Right cardiac atrium (tissue), 5 donors: ENCODE data around the gene TMTC1. TPM values are rescaled to one million over a fixed set of nuclear protein-coding genes. Genes with fewer than 3 reads are reported as not detected.
"Not testable (repeated sequence)": the region's sequence is repeated elsewhere in the genome, so short reads cannot be mapped to it uniquely, and the experiment has no call there.

ENCODE experiments used
- ATAC-seq, 2 donors: fragments of 200-7000 bp; cut with Tn5 transposase; one replicate each; pipeline versions ENCODE4 v1.8.0 to v1.9.1; 2020; ENCODE audit warnings: moderate library complexity in 2 of 2, mild to moderate bottlenecking in 1 of 2
- DNase-seq, 3 donors: peaks; one replicate each; pipeline ENCODE4 v3.0.0-alpha.2; 2020
- H3K27ac ChIP-seq: one replicate; pipeline ENCODE4 v1.5.1; 2013; ENCODE audit warnings: mild to moderate bottlenecking, low read length, control low read depth, moderate library complexity
- H3K27me3 ChIP-seq: one replicate; pipeline ENCODE4 v1.6.1; 2013; ENCODE audit not compliant: control insufficient read depth, insufficient read depth
- H3K4me1 ChIP-seq: one replicate; pipeline ENCODE4 v1.6.1; 2013; ENCODE audit warnings: low read length; ENCODE audit not compliant: control insufficient read depth, insufficient read depth
- H3K4me3 ChIP-seq: one replicate; pipeline ENCODE4 v1.5.1; 2013; ENCODE audit warnings: low read length, control low read depth
- H3K9me3 ChIP-seq: one replicate; pipeline ENCODE4 v1.6.1; 2013; ENCODE audit warnings: low read length; ENCODE audit not compliant: control insufficient read depth
- WGBS: extraction: QIAGEN DNeasy Blood & Tissue Kit; methylation state at CpG from one replicate; pipeline ENCODE4 v1.1.7; 2013; 5-methylcytosine and 5-hydroxymethylcytosine counted together
- intact Hi-C, 4 donors: fragments of 100-400 bp; cut with DNase I; formaldehyde crosslinking; loops; one replicate each; pipeline versions ENCODE4 v1.11.0 to v1.14.0; 2022 to 2023
- long read RNA-seq, 4 donors: library from polyadenylated mRNA; unstranded; transcript quantifications; one replicate each; pipeline ENCODE4 v2.0.0, GENCODE V29; 2020 to 2021
- polyA plus RNA-seq: library from polyadenylated mRNA; stranded (reverse); fragments of 200-250 nt; gene quantifications from one replicate; pipeline ENCODE4 v1.2.3, GENCODE V29; 2013
- total RNA-seq, 4 donors: library from RNA; stranded (reverse); fragmentation: NEBNext Ultra II Directional; extraction: Animal tissue kit (Norgen Biotek cat#: 25700); gene quantifications; one replicate each; pipeline ENCODE4 v1.2.1, GENCODE V29; 2021
- donor health status: healthy with polysubstance abuse.
- donor health status: DM: no; HTN: yes; CAD: no.
- donor health status: DM: no; HTN: no; CAD: no.
- donor health status: DM: no; HTN: yes; CAD: no; lungs with severe emphysema.
- donor health status: DM: yes; HTN: yes; CAD: no.

The TMTC1 gene
- 10 to 100 TPM; 44.4 to 57.8 (median 53.5) TPM for total RNA-seq
- 17.9 TPM for polyA plus RNA-seq
- long read RNA-seq, donor 1, full-length matches to known transcripts: 29 of 72 reads
- long read RNA-seq, donor 1, partial matches to known transcripts: 13 of 72 reads
- long read RNA-seq, donor 1, other reads (novel, unspliced or antisense): 30 of 72 reads
- long read RNA-seq, donor 2, full-length matches to known transcripts: 20 of 33 reads
- long read RNA-seq, donor 2, partial matches to known transcripts: 3 of 33 reads
- long read RNA-seq, donor 2, other reads (novel, unspliced or antisense): 10 of 33 reads
- long read RNA-seq, donor 3, full-length matches to known transcripts: 4 of 39 reads
- long read RNA-seq, donor 3, partial matches to known transcripts: 16 of 39 reads
- long read RNA-seq, donor 3, other reads (novel, unspliced or antisense): 19 of 39 reads
- long read RNA-seq, donor 4, full-length matches to known transcripts: 35 of 59 reads
- long read RNA-seq, donor 4, partial matches to known transcripts: 2 of 59 reads
- long read RNA-seq, donor 4, other reads (novel, unspliced or antisense): 22 of 59 reads

- under 1% methylated on average over 87 of the region's 87 CpGs for WGBS
- H3K9me3 ChIP-seq: no peaks in the 10 kb centered on the region
Measured at GRCh38 chr12:29783773-29784666, at the start of gene TMTC1. Gene TMTC1, minus strand, starts transcription at chr12:29783942. Its CDS starts 191 bp downstream, at chr12:29783751.

GRCh38 chr12:29831173-29831572 is 47.4 kb upstream of the TMTC1 start:
- H3K4me3 ChIP-seq: no peak overlapping the region

More at GRCh38 chr12:29783773-29784666, at the start of gene TMTC1:
- Histone ChIP-seq H3K27ac (peak within 1 kb of the TSS; percentile 54), H3K4me3 (peak within 1 kb of the TSS; percentile 92), H3K27me3 (no peaks in the 10 kb centered on the region), H3K4me1 (peaks cover 5% of the 10 kb centered on the region)
- ATAC-seq (peak; percentile 91 to 93), DNase-seq (peak; percentile 88 to 95 (median 93))
- intact Hi-C loops: loop anchor here in 2 of 4 donors (10.0 kb wide), 2 partner anchors 91 to 229 kb away; no protein-coding TSS in a partner anchor

GRCh38 chr12:29830391-29830790 is 46.6 kb upstream of the TMTC1 start:
- ATAC-seq (no peak), DNase-seq (no peak)
- no peaks in the 10 kb centered on the region for H3K27me3 ChIP-seq
- H3K4me1 ChIP-seq: no peaks in the 10 kb centered on the region
- no peak overlapping the region for H3K4me3 ChIP-seq
- no peak overlapping the region for H3K27ac ChIP-seq
- intact Hi-C loops: no loop called here
- WGBS: 51% methylated on average over 1 of the region's 1 CpG
- H3K9me3 ChIP-seq: no peaks in the 10 kb centered on the region

More at GRCh38 chr12:29831173-29831572, 47.4 kb upstream of the TMTC1 start:
- H3K9me3 ChIP-seq: no peaks in the 10 kb centered on the region
- H3K4me1 ChIP-seq: no peaks in the 10 kb centered on the region
- H3K27me3 ChIP-seq: no peaks in the 10 kb centered on the region
- H3K27ac ChIP-seq: no peak overlapping the region
- intact Hi-C loops: no loop called here
- WGBS: 77% methylated on average over 3 of the region's 3 CpGs
- DNase-seq (no peak), ATAC-seq (no peak)

- ATAC-seq: peak; percentile 76 to 83
- WGBS: 49% methylated on average over 2 of the region's 2 CpGs
Measured at GRCh38 chr12:29818916-29819623, 35.3 kb upstream of the TMTC1 start.

GRCh38 chr12:29816874-29817725 is 33.4 kb upstream of the TMTC1 start:
- no peak overlapping the region for H3K4me3 ChIP-seq
- H3K9me3 ChIP-seq: no peaks in the 10 kb centered on the region
- 57% methylated on average over 2 of the region's 2 CpGs for WGBS
- no peaks in the 10 kb centered on the region for H3K27me3 ChIP-seq
- ATAC-seq: no peak
- DNase-seq: no peak
- no peak overlapping the region for H3K27ac ChIP-seq
- intact Hi-C loops: no loop called here
- peaks cover 1% of the 10 kb centered on the region for H3K4me1 ChIP-seq

More at GRCh38 chr12:29818916-29819623, 35.3 kb upstream of the TMTC1 start:
- intact Hi-C loops: no loop called here
- no peaks in the 10 kb centered on the region for H3K27me3 ChIP-seq
- H3K4me3 ChIP-seq: no peak overlapping the region
- H3K27ac ChIP-seq: no peak overlapping the region
- H3K9me3 ChIP-seq: no peaks in the 10 kb centered on the region
- DNase-seq: peak; percentile 45 to 72 (median 70)
- peaks cover 1% of the 10 kb centered on the region for H3K4me1 ChIP-seq

- DNase-seq, H3K27ac ChIP-seq, H3K27me3 ChIP-seq, ATAC-seq, H3K4me3 ChIP-seq, H3K4me1 ChIP-seq, intact Hi-C loops, H3K9me3 ChIP-seq: not testable (repeated sequence)
- WGBS: 93% methylated on average over 21 of the region's 24 CpGs
Measured at GRCh38 chr12:29809616-29810361, 26.0 kb upstream of the TMTC1 start.

- Histone ChIP-seq H3K27me3 (no peaks in the 10 kb centered on the region), H3K4me1 (no peaks in the 10 kb centered on the region), H3K27ac (no peak overlapping the region), H3K4me3 (no peak overlapping the region), H3K9me3 (no peaks in the 10 kb centered on the region)
- intact Hi-C loops: no loop called here
- DNase-seq (no peak), ATAC-seq (no peak)
Measured at GRCh38 chr12:29807129-29807528, 23.4 kb upstream of the TMTC1 start.

GRCh38 chr12:29804019-29804418 is 20.3 kb upstream of the TMTC1 start:
- no peaks in the 10 kb centered on the region for H3K9me3 ChIP-seq
- H3K4me1 ChIP-seq: no peaks in the 10 kb centered on the region
- no peaks in the 10 kb centered on the region for H3K27me3 ChIP-seq
- intact Hi-C loops: no loop called here
- ATAC-seq (no peak), DNase-seq (no peak)
- no peak overlapping the region for H3K4me3 ChIP-seq
- no peak overlapping the region for H3K27ac ChIP-seq

GRCh38 chr12:29799591-29799990 is 15.8 kb upstream of the TMTC1 start:
- no peak for ATAC-seq
- intact Hi-C loops: no loop called here
- no peaks in the 10 kb centered on the region for H3K27me3 ChIP-seq

More at GRCh38 chr12:29799591-29799990, 15.8 kb upstream of the TMTC1 start:
- no peak for DNase-seq
- no peaks in the 10 kb centered on the region for H3K4me1 ChIP-seq
- H3K4me3 ChIP-seq: no peak overlapping the region
- no peak overlapping the region for H3K27ac ChIP-seq
- no peaks in the 10 kb centered on the region for H3K9me3 ChIP-seq
